ENCODE data around the gene SYNM. TPM values are rescaled to one million over a fixed set of nuclear protein-coding genes. Genes with fewer than 3 reads are reported as not detected.

Gene SYNM
- total RNA-seq, 1 experiment from 2014 or later, result 3.3 TPM

- H3K36me3 ChIP-seq (ENCODE audit: control insufficient read depth in 1 of 2, insufficient read depth in 2 of 2, low read length in 2 of 2), result no peaks in the 10 kb centered on the region
- DNase-seq (ENCODE audit: low read depth, low spot score) (peak; percentile 86), ATAC-seq (peak; percentile 91)
- POLR2A ChIA-PET, result interaction anchor here (1.7 kb wide), 1 partner anchor 23 kb away, joined by 4 read pairs; no protein-coding TSS in a partner anchor
- TF ChIP-seq TCF7L2 (IDR thresholded peaks at IDR 0.05; ENCODE audit: borderline replicate concordance, extremely low read depth, insufficient read depth, insufficient read length) (peak; percentile 65), POLR2AphosphoS5 (IDR thresholded peaks at IDR 0.05; ENCODE audit: low read depth, low read length) (peak; percentile 39; the same call in 1 of the 2 replicates), MAX (IDR thresholded peaks at IDR 0.05) (peak; percentile 62; the same call in 1 of the 2 replicates), SIN3A (IDR thresholded peaks at IDR 0.05; ENCODE audit: low read depth) (peak; percentile 35; the same call in 1 of the 2 replicates), ZNF274 (IDR thresholded peaks at IDR 0.05; ENCODE audit: low read depth, low read length) (no peak), RAD21 (IDR thresholded peaks at IDR 0.05; ENCODE audit: low read depth) (no peak; the same call in 1 of the 2 replicates), SRF (IDR thresholded peaks at IDR 0.05; ENCODE audit: low read depth) (no peak), ZFX (IDR thresholded peaks at IDR 0.05) (no peak), EZH2 (IDR thresholded peaks at IDR 0.05) (no peak), POLR2A (IDR thresholded peaks at IDR 0.05; ENCODE audit: borderline replicate concordance, extremely low read depth, insufficient read depth, insufficient read length) (no peak), EGR1 (IDR thresholded peaks at IDR 0.05; ENCODE audit: low read depth) (no peak), ELF1 (IDR thresholded peaks at IDR 0.05; ENCODE audit: borderline replicate concordance, low read depth) (no peak), SP1 (IDR thresholded peaks at IDR 0.05; ENCODE audit: low read depth) (peak; percentile 81), FOSL1 (IDR thresholded peaks at IDR 0.05; ENCODE audit: low read depth) (peak; percentile 94), CEBPB (IDR thresholded peaks at IDR 0.05; ENCODE audit: low read depth) (0 out of 2 replicates have a peak, but pooled peaks have one; percentile 43), JUND (IDR thresholded peaks at IDR 0.05) (peak; percentile 88), CBX3 (IDR thresholded peaks at IDR 0.05; ENCODE audit: low read depth) (0 out of 2 replicates have a peak, but pooled peaks have one; percentile 54)
- TF ChIP-seq, protein P1, sequence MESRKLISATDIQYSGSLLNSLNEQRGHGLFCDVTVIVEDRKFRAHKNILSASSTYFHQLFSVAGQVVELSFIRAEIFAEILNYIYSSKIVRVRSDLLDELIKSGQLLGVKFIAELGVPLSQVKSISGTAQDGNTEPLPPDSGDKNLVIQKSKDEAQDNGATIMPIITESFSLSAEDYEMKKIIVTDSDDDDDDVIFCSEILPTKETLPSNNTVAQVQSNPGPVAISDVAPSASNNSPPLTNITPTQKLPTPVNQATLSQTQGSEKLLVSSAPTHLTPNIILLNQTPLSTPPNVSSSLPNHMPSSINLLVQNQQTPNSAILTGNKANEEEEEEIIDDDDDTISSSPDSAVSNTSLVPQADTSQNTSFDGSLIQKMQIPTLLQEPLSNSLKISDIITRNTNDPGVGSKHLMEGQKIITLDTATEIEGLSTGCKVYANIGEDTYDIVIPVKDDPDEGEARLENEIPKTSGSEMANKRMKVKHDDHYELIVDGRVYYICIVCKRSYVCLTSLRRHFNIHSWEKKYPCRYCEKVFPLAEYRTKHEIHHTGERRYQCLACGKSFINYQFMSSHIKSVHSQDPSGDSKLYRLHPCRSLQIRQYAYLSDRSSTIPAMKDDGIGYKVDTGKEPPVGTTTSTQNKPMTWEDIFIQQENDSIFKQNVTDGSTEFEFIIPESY (IDR thresholded peaks at IDR 0.05; ENCODE audit: extremely low read depth, insufficient replicate concordance, low read length), result no peak
- TF ChIP-seq, protein P2, sequence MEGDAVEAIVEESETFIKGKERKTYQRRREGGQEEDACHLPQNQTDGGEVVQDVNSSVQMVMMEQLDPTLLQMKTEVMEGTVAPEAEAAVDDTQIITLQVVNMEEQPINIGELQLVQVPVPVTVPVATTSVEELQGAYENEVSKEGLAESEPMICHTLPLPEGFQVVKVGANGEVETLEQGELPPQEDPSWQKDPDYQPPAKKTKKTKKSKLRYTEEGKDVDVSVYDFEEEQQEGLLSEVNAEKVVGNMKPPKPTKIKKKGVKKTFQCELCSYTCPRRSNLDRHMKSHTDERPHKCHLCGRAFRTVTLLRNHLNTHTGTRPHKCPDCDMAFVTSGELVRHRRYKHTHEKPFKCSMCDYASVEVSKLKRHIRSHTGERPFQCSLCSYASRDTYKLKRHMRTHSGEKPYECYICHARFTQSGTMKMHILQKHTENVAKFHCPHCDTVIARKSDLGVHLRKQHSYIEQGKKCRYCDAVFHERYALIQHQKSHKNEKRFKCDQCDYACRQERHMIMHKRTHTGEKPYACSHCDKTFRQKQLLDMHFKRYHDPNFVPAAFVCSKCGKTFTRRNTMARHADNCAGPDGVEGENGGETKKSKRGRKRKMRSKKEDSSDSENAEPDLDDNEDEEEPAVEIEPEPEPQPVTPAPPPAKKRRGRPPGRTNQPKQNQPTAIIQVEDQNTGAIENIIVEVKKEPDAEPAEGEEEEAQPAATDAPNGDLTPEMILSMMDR (IDR thresholded peaks at IDR 0.05 in 2 of 3, conservative IDR thresholded peaks at IDR 0.05 in 1 of 3; ENCODE audit: borderline replicate concordance in 1 of 3, insufficient read depth in 1 of 3, low read depth in 2 of 3, low read length in 2 of 3), result no peak
- TF ChIP-seq, protein P3, sequence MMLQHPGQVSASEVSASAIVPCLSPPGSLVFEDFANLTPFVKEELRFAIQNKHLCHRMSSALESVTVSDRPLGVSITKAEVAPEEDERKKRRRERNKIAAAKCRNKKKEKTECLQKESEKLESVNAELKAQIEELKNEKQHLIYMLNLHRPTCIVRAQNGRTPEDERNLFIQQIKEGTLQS (IDR thresholded peaks at IDR 0.05), result no peak
- no peaks in the 10 kb centered on the region for H3K9me3 ChIP-seq (ENCODE audit: control insufficient read depth in 1 of 2, insufficient read depth in 1 of 2, low read depth in 1 of 2, low read length in 2 of 2)
- CTCF ChIA-PET, result interaction anchor here (0.8 to 1.5 kb wide), 4 partner anchors 16 to 26 kb away, joined by 3 to 6 read pairs (median 4); partner anchors contain the start of gene SYNM
- intact Hi-C loops (cut with micrococcal nuclease), result loop anchor here (1.0 to 5.0 kb wide), 3 partner anchors 60 to 127 kb away; partner anchors contain the start of gene LRRC28
- no peaks in the 10 kb centered on the region for H3K27me3 ChIP-seq (ENCODE audit: insufficient read depth, low read length)
- no peaks in the 10 kb centered on the region for H3K79me2 ChIP-seq (ENCODE audit: insufficient read depth, low read length)
- H3K4me3 ChIP-seq (replicated peaks in 1 of 2; ENCODE audit: low read depth in 1 of 2, low read length in 2 of 2), result peak overlapping the region; percentile 27 to 51
- H3K9me2 ChIP-seq (ENCODE audit: insufficient read depth), result no peaks in the 10 kb centered on the region
- H4K20me1 ChIP-seq (ENCODE audit: insufficient read depth), result no peaks in the 10 kb centered on the region
- H3K4me1 ChIP-seq (ENCODE audit: control insufficient read depth in 1 of 2, insufficient read depth in 2 of 2, low read length in 2 of 2), result peaks cover 31 to 39% of the 10 kb centered on the region in 2 experiments
- peak overlapping the region; percentile 99 for H3K27ac ChIP-seq (ENCODE audit: low read depth, low read length)
- H2AFZ ChIP-seq (ENCODE audit: low read depth, low read length, poor library complexity, severe bottlenecking), result peak overlapping the region; percentile 69
- BruUV-seq (replicated peaks), result no TSS peak
- RAD21 ChIA-PET (ENCODE audit: low non-redundant PET in 1 of 2, low total read pairs in 2 of 2, uncharacterized antibody in 2 of 2, unreplicated experiment in 2 of 2), result no interaction called here
- H3K4me2 ChIP-seq (ENCODE audit: low read length), result peak overlapping the region; percentile 87
- H3K9ac ChIP-seq (ENCODE audit: low read length), result peak overlapping the region; percentile 58
Measured at GRCh38 chr15:99123713-99124451, 19.0 kb downstream of the SYNM start.

Measured in HCT116 (cell line).